ENCODE results near the gene DDIAS.
"Not testable (repeated sequence)": the region's sequence is repeated elsewhere in the genome, so short reads cannot be mapped to it uniquely, and the experiment has no call there.

DDIAS gene

DNA sequence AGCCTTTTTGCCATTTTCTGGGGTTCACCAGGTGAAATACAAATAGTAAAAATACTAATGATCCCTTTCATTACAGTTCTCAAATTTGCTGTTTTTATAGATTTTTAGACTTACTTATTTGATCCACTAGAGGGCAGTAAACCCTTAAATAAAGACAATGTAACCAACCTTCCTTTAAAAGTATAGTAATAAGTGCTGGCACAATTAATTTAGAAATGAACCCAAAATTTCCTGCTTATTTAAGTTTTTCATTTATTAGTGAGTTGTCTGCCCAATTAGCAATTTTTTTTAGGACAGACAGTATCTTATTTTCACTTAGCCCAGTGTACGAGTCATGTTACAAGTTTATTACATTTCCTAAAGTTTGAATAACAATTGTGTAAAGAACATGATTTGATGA is 4.7 kb downstream of the DDIAS start:
- DNase-seq (ENCODE audit: low read depth, low spot score): peak; percentile 55
- TF ChIP-seq, protein P1, sequence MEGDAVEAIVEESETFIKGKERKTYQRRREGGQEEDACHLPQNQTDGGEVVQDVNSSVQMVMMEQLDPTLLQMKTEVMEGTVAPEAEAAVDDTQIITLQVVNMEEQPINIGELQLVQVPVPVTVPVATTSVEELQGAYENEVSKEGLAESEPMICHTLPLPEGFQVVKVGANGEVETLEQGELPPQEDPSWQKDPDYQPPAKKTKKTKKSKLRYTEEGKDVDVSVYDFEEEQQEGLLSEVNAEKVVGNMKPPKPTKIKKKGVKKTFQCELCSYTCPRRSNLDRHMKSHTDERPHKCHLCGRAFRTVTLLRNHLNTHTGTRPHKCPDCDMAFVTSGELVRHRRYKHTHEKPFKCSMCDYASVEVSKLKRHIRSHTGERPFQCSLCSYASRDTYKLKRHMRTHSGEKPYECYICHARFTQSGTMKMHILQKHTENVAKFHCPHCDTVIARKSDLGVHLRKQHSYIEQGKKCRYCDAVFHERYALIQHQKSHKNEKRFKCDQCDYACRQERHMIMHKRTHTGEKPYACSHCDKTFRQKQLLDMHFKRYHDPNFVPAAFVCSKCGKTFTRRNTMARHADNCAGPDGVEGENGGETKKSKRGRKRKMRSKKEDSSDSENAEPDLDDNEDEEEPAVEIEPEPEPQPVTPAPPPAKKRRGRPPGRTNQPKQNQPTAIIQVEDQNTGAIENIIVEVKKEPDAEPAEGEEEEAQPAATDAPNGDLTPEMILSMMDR (IDR thresholded peaks at IDR 0.05; ENCODE audit: low read depth, low read length): peak; percentile 29
- in situ Hi-C loops (cut with HindIII; ENCODE audit: low sequenced_read_pairs): no loop called here
- H3K4me3 ChIP-seq (ENCODE audit: low read depth, low read length): no peak overlapping the region

DNA sequence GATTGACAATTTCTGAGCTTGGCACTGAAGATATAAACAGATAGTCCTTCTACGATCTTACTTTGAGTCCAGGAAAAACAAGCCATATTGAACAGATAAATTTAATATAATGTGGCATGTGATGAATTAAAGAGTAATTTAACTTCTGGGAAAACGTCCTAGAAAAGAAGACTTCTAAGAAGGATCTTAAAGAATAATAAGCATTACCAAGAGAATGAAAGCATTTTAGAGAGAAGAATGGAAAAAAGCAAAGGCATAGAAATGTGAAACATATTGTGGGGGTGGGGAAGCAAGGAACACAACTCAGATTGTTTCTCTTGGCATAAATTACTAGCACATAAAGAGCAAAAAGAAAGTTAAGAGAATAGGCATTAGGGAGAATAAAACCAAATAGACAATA is 5.4 kb downstream of the DDIAS start:
- DNase-seq (ENCODE audit: low read depth, low spot score): peak; percentile 16
- no peak overlapping the region for H3K4me3 ChIP-seq (ENCODE audit: low read depth, low read length)
- in situ Hi-C loops (cut with HindIII; ENCODE audit: low sequenced_read_pairs): no loop called here
- TF ChIP-seq, protein P1 (IDR thresholded peaks at IDR 0.05; ENCODE audit: low read depth, low read length): no peak

DNA sequence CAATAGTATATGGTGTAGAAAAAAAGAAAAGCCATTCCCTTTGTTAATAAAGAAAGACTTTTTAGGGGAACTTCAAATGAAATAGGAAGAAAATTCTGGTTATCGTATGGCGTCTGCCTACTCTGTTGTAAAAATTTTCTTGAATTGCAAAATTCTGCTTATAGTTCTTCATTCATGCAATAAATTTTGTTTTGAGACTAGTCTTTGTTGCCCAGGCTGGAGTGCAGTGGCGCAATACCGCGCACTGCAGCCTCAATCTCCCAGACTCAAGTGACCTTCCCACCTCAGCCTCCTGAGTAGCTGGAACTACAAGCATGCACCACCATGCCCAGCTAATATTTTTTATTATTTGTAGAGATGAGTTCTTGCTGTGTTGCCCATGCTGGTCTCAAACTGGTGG is 5.8 kb downstream of the DDIAS start:
- in situ Hi-C loops (cut with HindIII; ENCODE audit: low sequenced_read_pairs): no loop called here
- H3K4me3 ChIP-seq (ENCODE audit: low read depth, low read length): no peak overlapping the region
- no peak for DNase-seq (ENCODE audit: low read depth, low spot score)
- TF ChIP-seq, protein P1 (IDR thresholded peaks at IDR 0.05; ENCODE audit: low read depth, low read length): no peak

DNA sequence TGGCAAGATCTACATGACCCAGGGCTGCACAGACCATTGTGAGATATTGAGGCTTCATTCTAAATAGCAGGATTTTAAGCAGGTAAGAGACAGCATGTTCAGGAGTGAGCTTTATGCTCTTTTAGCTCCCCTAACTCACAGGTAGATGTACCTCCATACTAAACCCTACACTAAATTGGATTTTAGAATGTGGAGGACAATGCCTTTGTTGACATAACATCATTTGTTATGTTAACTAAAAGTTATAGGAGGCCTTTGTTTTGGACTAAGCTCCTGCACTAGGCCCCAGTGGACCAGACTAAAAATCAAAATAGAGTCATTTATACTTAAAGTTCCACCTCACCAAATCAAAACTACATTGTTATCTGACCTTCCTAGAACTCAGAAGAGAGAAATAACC is 6.8 kb downstream of the DDIAS start:
- TF ChIP-seq, protein P1 (IDR thresholded peaks at IDR 0.05; ENCODE audit: low read depth, low read length): no peak
- H3K4me3 ChIP-seq (ENCODE audit: low read depth, low read length): no peak overlapping the region
- in situ Hi-C loops (cut with HindIII; ENCODE audit: low sequenced_read_pairs): no loop called here
- DNase-seq (ENCODE audit: low read depth, low spot score): no peak

DNA sequence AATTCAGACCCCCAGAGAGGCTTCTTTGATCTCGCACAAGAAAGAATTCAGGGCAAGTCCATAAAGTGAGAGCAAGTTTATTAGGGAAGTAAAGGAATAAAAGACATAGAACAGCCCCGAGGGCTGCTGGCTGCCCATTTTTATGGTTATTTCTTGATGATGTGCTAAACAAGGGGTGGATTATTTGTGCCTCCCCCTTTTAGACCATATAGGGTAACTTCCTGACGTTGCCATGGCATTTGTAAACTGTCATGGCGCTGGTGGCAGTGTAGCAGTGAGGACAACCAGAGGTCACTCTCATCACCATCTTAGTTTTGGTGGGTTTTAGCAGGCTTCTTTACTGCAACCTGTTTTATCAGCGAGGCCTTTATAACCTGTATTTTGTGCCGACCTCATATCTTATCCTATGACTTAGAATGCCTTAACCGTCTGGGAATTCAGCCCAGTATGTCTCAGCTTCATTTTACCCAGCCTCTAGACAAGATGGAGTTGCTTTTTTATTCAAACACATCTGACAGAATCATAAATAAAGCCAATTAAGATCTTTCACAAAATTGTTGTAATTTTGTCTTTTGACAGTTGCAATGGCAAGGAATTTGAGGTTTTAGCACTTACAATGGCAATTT is 7.6 kb downstream of the DDIAS start:
- TF ChIP-seq, protein P1 (IDR thresholded peaks at IDR 0.05; ENCODE audit: low read depth, low read length): no peak
- DNase-seq (ENCODE audit: low read depth, low spot score): no peak
- no peak overlapping the region for H3K4me3 ChIP-seq (ENCODE audit: low read depth, low read length)
- in situ Hi-C loops (cut with HindIII; ENCODE audit: low sequenced_read_pairs): no loop called here

DNA sequence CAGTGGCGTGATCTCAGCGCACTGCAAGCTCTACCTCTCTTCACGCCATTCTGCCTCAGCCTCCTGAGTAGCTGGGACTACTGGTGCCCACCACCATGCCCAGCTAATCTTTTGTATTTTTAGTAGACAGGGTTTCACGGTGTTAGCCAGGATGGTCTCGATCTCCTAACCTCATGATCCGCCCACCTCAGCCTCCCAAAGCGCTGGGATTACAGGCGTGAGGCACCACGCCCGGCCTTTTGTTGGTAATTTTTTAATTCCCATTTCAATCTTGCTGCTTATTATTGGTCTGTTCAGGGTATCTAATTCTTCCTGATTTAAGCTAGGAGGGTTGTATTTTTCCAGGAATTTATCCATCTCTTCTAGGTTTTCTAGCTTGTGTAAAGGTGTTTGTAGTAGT is 18.2 kb downstream of the DDIAS start:
- in situ Hi-C loops (cut with HindIII; ENCODE audit: low sequenced_read_pairs); H3K4me3 ChIP-seq (ENCODE audit: low read depth, low read length); DNase-seq (ENCODE audit: low read depth, low spot score): not testable (repeated sequence)

DNA sequence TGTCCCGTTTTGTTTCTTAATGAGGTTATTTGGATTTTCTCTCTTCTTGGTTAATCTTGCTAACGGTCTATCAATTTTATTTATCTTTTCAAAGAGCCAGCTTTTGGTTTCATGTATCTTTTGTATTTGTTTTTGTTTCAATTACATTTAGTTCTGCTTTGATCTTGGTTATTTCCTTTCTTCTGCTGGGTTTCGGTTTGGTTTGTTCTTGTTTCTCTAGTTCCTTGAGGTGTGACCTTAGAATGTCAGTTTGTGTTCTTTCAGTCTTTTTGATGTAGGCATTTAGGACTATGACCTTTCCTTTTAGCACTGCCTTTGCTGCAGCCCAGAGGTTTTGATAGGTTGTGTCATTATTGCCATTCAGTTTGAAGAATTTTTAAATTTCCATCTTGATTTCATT is 18.7 kb downstream of the DDIAS start:
- in situ Hi-C loops (cut with HindIII; ENCODE audit: low sequenced_read_pairs); H3K4me3 ChIP-seq (ENCODE audit: low read depth, low read length); DNase-seq (ENCODE audit: low read depth, low spot score): not testable (repeated sequence)

DNA sequence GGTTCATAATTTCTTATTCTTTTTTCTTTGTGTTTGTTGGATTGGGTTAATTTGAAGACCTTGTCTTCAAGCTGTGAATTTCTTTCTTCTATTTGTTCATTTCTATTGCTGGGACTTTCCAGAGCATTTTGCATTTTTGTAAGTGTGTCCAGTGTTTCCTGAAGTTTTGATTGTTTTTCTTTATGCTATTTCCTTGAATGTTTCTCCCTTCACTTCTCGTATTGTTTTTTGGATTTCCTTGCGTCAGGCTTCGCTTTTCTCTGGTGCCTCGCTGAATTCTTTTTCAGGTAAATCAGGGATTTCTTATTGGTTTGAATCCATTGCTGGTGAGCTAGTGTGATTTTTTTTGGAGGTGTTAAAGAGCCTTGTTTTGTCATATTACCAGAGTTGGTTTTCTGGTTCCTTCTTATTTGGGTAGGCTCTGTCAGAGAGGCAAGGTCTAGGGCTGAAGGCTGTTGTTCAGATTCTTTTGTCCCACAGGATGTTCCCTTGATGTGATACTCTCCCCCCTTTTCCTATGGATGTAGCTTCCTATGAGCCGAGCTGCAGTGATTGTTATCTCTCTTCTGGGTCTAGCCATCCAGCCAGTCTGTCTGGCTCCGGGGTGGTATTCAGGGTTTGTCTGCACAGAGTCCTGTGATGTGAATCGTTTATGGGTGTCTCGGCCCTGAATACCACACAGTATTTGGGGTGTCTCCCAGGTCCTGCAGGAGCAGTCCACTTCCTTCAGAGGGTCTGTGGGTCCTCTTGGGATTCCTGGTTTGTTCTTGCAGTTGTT is 21.0 kb downstream of the DDIAS start:
- H3K4me3 ChIP-seq (ENCODE audit: low read depth, low read length): not testable (repeated sequence)

More for the DNA sequence above, 21.0 kb downstream of the DDIAS start:
- DNase-seq (ENCODE audit: low read depth, low spot score); in situ Hi-C loops (cut with HindIII; ENCODE audit: low sequenced_read_pairs): not testable (repeated sequence)
